GM21526 (cell line): Measurements from ENCODE around the gene ATP5MC3.
"Not testable (repeated sequence)": the region's sequence is repeated elsewhere in the genome, so short reads cannot be mapped to it uniquely, and the experiment has no call there.

Experiments
- ATAC-seq: cut with Tn5 transposase; IDR thresholded peaks from one replicate; pipeline ENCODE4 v1.9.1; 2021; ENCODE audit warnings: moderate library complexity; ENCODE audit not compliant: unreplicated experiment, low FRiP score

ATP5MC3 gene

GRCh38 chr2:175181104-175181876 lies at the start of gene ATP5MC3:
ATP5MC3 (minus strand) TSS chr2:175181710; CDS start chr2:175181393, 317 bp downstream.
- ATAC-seq, result peak; percentile 89

GRCh38 chr2:175228601-175229000 lies 47.1 kb upstream of the ATP5MC3 start:
- ATAC-seq, result not testable (repeated sequence)

DNA sequence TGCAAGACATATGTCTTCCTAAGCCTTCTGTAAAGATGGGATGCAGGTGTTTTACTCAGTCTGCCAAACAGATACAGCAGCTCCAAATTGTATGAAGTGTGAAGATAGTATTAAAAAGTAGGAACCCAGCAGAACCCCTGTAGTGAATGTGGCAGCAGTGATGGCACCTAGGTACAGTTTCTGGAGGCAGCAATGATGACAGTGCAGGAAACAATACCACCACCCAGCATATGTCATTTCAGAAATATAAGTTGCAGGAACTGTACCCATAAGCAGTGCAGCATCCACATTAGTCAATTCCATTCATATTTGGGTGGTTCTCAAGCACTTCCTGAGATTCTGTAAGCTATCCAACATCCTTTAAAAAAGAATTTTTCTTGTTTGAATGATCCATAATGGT lies 46.7 kb upstream of the ATP5MC3 start:
- ATAC-seq, result no peak

- no peak for ATAC-seq
Measured at GRCh38 chr2:175227393-175227792, 45.9 kb upstream of the ATP5MC3 start.

DNA sequence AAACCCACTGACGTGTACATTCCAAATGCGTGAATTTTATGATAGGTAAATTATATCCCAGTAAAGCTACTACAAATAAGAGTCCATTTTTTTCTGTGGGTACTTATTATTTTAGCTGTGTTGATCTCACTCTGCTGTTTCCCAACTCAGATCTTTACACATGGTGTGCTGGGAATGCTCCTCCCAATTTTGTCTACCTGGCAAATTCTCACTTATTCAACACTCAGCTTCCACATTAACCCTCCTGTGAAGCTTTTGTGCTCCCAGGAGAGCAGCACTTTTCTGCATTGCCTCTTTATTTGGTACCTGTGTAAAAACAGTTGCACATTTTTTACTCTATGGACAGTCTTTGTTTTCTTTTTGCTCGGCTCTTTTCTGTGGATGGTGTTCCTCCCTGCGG lies 38.6 kb upstream of the ATP5MC3 start:
- ATAC-seq, result no peak

- no peak for ATAC-seq
Measured at GRCh38 chr2:175218551-175218950, 37.0 kb upstream of the ATP5MC3 start.

GRCh38 chr2:175207741-175208438 lies 26.4 kb upstream of the ATP5MC3 start:
- ATAC-seq, result no peak

- ATAC-seq, result no peak
Measured at GRCh38 chr2:175206866-175207265, 25.4 kb upstream of the ATP5MC3 start.

DNA sequence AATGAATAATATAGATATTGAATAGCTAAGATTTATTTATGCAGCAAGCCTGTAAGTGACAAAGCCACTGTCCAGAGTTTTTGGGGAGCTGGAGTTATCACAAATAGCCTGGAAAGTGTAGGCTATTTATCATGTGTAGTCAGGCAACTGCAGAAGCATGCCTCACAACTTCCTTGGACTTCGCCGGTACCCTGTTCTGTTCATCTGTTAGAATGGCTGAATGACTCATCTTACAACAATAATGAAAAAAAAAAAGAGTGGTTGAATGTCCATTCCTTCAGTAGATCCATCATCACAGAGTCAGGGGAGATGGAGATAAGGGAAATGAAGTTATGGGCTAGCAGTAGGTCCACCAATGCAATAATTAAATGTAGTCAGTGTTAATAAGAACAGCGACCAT lies 24.0 kb upstream of the ATP5MC3 start:
- no peak for ATAC-seq

- peak; percentile 82 for ATAC-seq
Measured at GRCh38 chr2:175203621-175204496, 22.3 kb upstream of the ATP5MC3 start.

GRCh38 chr2:175195012-175195411 lies 13.5 kb upstream of the ATP5MC3 start:
- no peak for ATAC-seq

- ATAC-seq, result no peak
Measured at GRCh38 chr2:175188761-175189160, 7.3 kb upstream of the ATP5MC3 start.

- ATAC-seq, result peak; percentile 63
Measured at GRCh38 chr2:175187378-175187777, 5.9 kb upstream of the ATP5MC3 start.

- no peak for ATAC-seq
Measured at GRCh38 chr2:175183674-175184073, 2.2 kb upstream of the ATP5MC3 start.

- no peak for ATAC-seq
Measured at GRCh38 chr2:175181877-175182308, 383 bp upstream of the ATP5MC3 start.

DNA sequence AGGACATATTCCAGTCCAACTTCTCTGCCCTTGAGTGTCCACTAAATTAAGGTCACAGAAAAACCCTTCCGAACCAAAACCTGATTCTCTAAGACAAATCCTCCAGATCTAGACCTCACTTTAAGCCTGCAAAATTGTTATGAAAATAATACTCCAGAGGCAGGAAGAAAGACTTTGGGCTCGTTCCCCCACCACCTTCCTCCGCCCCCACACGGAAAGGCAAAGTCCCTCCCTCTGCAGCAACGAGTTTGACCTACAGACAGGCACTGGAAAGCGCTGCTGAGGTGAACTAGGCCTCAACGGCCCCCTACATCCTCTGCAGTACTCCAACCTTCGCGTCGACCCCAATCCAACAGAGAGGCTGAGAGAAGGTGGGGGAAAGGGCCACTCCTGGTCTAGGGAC lies 808 bp downstream of the ATP5MC3 start:
- peak; percentile 50 for ATAC-seq

DNA sequence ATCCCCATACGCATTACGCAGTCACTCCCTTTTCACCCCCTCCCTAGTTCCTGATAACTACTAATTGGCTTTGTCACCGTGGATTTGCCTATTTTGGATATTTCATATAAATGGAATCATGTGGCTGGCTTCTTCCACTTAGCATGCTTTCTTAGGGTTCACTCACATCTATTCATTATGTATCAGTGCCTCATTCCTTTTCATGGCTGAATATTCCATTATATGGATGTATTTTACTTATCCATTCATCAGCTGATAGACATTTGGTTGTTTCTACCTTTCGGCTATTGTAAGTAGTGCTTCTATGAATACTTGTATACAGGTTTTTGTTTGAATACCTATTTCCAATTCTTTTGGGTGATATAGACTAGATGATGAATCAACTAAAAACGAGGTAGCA lies 4.9 kb downstream of the ATP5MC3 start:
- ATAC-seq, result no peak

- no peak for ATAC-seq
Measured at GRCh38 chr2:175175896-175176295, 5.6 kb downstream of the ATP5MC3 start.

DNA sequence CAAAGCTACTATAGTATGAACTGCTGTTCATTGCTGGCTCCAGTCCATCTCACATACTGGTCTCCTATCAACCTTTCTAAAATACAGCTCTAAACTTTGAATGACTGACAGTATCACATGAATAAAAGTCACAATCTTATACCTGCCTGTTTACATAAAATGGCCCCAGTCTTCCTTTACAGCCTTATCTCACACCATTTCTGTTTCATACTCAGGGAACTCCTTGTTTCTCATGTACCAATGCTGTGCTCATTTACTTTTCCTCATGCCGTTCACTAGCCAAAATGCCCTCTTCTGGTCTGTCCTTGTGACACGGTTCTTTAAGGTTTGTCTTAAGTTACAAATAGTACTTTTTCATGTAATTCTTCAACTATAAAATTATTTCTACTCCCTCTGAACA lies 6.2 kb downstream of the ATP5MC3 start:
- no peak for ATAC-seq

DNA sequence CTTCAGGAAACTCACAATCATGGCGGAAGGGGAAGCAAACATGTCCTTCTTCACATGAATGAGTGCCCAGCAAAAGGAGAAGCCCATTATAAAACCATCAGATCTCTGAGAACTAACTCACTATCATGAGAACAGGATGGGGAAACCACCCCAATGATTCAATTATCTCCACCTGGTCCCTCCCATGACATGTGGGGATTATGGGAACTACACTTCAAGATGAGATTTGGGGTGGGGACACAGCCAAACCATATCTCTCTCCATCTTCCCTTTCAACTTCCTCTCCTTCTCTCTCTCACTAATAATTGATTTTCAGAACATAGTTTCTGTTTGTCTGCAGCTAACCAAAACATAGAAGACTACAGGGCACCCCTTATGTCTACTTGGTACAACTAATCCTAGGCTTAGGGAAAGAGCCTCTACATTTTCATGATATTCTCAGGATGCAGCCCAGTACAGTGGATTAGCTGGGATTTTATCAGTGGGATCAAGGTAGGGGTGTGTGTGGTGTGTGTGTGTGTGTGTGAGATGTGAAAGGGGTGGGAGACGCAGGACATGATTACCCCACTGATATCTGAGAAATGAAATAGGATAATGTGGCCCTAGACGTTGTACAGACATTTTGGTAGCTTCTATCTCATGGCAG lies 10.7 kb downstream of the ATP5MC3 start:
- no peak for ATAC-seq
